GM19351 (cell line): ENCODE data around the gene TRAPPC10.

Source experiments
- ATAC-seq: cut with Tn5 transposase; IDR thresholded peaks from one replicate; pipeline ENCODE4 v1.9.1; 2021; ENCODE audit warnings: mild to moderate bottlenecking, moderate library complexity; ENCODE audit not compliant: unreplicated experiment

Gene TRAPPC10

DNA sequence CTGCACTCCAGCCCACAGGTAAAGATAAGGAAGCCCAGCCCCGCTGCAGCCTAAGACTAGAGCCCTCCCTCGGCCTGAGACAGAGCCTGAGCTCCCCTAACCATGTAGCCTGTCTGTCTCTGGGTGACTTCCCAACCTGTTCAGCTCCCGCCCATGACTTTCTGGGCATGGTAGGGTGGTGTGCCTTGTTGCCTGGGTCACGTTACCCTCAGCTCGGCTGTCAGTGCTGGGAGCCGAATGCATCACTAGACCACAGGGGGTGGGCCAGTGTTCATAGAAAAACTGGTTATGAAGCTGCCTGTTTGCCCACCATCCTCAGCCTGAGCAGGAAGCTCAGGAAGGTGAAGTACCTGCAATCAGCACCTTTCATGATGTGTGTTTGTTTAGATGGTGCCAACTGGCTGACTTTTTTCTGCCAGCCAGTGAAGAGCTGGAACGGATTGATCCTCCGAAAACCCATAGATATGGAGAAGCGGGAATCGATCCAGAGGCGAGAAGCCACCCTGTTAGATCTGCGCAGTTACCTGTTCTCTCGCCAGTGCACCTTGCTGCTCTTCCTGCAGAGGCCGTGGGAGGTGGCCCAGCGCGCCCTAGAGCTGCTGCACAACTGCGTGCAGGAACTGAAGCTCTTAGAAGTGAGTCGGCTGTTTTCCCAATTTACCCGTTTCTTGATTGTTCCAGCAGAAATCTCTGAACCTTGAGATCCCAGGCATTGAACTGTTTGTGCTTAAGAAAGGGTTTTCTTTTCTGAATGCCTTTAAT, 51.2 kb downstream of the TRAPPC10 start:
- ATAC-seq, result no peak

DNA sequence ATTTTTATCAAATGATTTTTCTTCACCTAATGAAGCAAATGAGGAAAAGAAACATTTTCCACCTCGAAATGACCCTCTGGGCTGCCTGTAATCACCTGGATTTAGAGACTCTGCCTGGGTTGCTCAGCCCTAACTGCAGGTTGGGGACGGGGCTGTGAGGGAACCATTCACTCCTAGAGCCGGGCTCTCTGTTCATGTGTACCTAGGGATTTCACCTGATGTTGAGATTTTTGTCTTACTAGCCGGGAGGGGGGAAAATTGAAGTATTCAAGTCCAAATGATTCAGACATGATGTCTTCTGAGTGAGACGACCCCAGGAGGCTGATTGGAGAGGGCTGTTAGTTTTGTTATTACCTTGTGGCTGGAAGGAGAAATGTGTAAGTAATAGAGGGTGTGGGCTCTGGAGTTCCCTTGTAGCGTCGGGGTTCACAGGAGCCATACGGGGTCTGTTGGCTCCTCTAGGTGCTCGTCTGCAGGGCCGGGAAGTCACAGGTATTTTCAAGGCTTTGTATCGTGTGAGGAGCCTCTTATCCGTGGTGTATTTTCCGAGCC, 52.8 kb downstream of the TRAPPC10 start:
- no peak for ATAC-seq

DNA sequence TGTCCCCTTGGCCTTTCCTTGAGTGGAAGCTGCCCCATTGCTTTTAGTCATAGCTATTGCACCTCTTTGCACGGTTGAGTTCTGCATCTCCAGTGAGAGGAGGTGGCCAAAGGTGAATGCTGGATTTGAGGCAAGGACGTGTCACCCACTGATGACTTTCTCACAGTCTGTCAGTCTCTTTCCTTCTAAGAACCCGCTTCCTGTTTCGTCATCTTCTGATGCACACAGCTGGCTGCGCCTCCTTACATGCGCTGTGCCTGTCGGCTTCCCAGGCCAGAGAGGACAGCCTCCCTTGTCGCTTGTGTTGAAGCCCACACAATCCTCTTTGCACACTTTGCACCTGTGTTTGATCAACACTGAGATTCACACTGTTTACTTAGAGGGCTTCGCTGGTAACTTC, 53.3 kb downstream of the TRAPPC10 start:
- ATAC-seq, result no peak

DNA sequence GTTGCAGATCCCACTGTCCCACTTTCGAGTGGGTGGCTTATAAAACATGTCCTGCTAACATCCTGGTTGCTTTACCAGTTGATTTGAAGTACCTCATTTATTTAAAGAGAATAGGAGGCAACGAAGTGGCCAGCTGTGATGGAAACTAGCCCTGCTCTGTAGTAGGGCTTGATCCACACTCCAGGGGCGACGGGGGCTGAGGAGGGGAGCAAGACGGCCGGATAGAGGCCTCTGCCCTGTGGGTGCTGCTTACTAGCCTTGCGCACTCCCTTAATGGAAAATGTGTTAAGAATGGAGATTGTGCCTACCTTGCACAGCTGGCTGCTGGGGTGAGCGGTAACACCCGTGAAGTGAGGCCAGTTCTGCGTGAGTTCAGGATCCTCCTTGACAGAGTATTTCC, 54.0 kb downstream of the TRAPPC10 start:
- no peak for ATAC-seq

DNA sequence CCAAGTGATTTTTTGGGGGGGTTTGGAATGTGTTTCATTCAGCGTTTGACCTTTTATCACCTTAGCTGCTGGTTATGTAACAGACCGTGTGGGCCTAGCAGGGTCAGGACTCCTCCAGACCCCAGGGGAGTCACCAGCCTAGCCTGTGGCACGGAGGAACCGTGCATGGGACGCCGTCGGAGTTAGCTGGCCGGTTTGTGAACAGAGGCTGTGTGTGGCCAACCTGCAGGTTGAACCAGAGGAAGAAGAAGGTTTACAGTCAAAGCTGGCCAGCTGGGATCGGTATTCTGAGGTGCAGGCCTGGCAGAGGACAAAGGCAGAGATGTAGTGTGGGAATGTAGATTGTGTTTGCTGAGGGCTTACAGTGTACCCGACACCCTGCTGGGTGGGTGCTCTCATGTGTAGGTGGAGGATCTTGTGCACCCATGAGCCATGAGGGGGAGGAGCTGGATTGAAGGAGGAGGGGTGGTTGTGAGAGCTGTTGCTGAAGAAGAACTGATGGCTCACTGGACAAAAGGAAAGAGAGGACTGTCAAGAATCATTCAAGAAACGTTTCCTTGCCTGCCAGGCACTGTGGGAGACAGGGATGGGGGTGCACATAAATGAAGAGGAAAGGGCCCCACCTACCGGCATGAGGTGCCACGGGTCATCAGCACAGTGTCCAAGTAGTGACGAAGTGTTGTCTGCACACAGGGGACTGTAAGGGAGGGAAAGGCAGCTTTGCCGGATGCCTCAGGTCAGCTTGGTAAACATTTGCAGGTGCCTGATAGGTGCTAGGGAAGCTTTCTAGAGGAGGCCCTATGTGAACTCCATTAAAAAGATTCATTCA, 55.1 kb downstream of the TRAPPC10 start:
- no peak for ATAC-seq

DNA sequence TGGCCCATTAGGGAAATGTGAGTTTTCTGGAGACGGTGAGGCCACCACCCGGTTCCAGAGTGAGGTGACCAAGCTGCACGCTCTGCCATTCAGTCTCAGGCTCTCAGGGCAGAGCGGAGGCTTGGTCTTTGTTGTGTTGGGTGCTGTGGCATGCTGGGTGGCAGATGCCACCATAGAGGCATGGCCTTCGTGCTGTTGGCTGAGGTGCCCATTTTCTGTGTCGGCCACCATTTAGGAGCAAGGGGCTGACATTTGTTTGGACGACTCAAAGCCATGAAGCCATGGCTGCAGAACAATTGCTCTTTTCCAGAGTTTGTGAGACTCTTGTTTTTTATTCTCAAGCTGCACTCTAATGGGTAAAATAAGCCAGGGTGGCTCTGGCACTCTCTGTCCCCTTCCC, 58.3 kb downstream of the TRAPPC10 start:
- no peak for ATAC-seq

DNA sequence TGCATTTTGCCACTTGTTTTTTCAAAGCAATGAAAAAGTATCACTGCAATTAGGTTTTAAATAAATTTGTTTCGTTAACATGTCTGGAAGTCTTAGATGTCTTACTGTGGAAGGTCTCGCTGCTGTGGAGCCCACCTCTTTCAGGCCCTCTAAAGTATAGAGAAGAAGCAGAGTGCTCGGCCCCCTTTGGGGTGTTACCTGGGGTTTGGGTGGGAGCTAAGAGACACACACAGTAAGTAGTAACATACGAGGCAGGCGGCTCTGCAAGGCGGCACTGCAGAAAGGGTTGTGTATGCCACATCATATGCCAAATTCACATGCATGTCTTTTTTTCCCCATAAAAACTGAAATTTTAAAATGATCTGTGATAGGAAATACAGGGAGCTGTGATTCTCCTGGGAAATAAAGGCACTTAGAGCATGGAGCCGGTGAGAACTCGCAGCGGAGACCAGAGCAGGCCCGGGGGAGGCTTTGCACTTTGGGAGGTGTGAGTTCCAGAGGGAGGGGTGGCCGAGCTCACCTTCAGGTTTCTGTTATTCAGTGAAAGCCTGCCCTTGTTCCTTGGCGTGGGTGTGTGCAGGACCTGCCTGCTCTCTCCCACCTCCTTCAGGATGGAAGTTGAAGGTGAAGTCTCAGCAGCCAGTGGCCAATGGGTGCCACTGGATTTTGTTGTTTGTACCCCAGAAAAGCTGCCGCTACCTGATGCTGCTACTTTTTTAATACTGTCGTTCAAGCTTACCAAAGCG, 59.4 kb downstream of the TRAPPC10 start:
- ATAC-seq, result no peak

DNA sequence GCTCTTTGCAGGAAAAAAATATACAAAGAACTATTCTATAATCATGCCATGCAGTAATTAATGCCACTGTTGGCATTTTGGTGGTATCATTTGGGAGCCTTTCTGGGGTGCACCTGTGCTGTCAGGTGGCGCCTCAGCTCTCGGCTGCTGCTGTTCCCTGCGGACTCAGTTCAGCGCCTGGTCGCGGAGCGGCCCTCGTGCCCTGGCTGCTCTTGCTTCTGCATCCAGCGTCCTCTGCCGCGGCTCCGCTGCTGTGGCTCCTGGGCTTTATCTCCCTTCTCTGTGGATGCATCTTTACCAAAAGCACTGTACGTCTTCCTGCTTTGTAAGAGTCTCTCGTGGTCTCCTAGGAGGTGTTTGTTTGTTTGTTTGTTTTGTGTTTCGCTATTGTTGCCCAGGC, 60.0 kb downstream of the TRAPPC10 start:
- ATAC-seq, result no peak

DNA sequence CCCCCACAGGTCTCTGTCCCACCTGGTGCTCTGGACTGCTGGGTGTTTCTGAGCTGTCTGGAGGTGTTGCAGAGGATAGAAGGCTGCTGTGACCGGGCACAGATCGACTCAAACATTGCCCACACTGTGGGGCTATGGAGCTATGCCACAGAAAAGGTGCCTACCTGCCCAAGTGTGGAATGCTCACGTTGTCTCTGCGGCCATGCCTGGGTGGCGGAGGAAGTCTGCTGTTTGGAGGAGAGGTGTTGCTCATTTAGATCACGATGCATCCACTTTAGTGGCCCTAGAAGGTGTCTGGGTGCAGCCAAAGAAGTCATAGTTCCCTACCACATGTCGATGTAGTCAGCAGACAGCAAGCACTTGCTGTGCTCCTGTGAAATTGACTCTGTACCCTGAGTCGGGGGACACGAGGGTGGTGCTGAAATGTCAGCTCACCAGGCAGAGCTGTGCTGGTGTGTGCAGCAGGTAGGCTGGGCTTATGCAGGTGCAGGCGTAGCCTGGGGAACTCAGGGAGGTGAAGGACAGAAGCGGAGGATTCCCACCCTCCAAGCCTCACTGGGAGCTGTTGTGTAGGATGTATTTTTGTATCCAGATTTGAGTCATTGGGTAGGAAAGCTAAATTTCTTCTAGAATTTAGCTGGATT, 62.3 kb downstream of the TRAPPC10 start:
- ATAC-seq, result no peak

DNA sequence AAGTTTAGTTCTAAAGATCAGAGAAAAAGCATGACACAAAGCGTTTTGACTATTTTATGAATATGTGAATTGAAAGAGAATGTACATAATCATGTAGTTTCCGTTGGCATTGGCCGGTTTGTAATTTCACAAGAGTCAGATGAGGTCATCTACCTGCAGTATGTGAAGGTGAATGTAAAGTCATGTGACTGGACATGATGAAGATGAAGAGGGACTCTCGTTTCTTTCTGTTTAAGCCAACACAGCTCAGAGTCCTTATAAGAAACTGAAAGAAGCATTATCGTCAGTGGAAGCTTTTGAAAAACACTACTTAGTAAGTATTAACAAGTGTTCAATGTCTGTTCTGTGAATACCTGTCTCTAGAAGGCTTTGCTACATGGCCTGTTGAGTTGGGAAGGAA, 64.2 kb downstream of the TRAPPC10 start:
- ATAC-seq, result no peak

DNA sequence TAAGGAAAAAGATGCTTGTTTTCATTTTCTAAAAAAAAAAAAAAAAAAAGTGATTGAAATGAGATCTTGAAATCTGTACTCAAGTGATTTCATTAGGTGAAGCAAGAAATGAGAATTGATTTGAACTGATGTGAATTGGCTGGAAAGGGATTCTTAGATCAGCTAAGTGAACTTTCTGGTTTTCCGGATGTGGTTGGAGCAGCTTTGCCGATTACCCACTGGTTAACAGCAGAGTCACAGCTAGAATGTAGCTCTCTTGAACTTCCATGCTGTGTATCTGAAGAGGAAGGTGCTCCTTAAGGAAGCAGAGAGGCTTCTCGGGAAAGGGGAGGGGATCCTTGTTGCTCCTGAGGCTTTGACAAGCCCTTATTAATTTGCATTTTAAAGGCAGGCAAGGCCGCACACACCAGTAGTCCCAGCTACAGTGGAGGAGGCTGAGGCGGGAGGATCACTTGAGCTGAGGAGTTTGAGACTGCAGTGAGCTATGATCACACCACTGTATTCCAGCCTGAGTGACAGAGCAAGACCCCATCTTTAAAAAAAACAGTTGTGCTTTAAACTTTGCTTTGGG, 66.4 kb downstream of the TRAPPC10 start:
- no peak for ATAC-seq

DNA sequence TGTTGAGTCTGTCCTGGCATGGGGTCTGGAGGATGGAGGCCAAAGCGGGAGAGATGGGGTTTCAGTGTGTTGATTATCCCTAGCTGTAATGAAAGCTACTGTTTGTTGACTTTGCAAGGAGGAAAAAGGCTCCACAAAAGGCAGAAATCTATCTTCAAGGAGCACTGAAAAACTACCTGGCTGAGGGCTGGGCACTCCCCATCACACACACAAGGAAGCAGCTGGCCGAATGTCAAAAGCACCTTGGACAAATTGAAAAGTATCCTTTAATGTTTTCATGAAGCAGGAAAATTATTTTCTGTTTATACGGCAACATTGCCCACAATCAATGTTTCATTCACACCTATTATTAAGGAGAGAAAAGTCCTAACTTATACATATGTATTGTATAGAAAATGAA, 67.3 kb downstream of the TRAPPC10 start:
- ATAC-seq, result no peak

DNA sequence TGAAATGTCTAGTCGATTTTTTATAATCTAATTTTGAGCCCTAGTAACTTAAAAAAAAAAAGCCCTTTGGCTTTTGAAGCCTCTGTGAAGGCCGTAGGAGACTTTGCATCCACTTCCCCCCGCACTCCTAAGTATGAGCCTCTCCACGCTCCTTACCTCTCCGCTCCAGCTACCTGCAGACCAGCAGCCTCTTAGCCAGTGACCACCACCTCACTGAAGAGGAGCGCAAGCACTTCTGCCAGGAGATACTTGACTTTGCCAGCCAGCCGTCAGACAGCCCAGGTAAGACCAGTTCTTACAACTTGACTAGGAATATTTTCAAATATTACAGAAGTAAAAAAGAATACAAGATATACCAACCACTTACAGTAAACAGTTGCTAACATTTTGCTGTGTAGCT, 67.7 kb downstream of the TRAPPC10 start:
- ATAC-seq, result no peak

DNA sequence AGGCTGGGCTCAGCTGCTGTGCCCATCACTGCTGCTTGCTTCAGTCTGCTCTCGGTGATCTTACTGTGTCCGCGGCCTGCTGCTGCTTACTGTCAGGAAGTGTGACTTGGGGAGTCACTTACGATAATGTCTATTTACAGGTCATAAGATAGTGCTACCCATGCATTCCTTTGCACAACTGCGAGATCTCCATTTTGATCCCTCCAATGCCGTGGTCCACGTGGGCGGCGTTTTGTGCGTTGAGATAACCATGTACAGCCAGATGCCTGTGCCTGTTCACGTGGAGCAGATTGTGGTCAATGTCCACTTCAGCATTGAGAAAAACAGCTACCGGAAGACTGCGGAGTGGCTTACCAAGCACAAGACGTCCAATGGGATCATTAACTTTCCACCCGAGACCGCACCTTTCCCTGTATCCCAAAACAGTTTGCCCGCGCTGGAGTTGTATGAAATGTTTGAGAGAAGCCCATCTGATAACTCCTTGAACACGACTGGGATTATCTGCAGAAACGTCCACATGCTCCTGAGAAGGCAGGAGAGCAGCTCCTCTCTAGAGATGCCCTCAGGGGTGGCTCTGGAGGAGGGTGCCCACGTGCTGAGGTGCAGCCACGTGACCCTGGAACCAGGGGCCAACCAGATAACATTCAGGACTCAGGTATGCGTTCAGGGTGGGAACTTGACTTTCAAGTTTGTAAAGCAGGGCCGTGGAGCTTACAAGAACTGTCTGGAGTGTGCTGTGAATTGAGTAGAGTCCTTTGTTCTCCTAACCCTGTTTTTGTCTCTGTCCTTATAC, 70.7 kb downstream of the TRAPPC10 start:
- no peak for ATAC-seq

DNA sequence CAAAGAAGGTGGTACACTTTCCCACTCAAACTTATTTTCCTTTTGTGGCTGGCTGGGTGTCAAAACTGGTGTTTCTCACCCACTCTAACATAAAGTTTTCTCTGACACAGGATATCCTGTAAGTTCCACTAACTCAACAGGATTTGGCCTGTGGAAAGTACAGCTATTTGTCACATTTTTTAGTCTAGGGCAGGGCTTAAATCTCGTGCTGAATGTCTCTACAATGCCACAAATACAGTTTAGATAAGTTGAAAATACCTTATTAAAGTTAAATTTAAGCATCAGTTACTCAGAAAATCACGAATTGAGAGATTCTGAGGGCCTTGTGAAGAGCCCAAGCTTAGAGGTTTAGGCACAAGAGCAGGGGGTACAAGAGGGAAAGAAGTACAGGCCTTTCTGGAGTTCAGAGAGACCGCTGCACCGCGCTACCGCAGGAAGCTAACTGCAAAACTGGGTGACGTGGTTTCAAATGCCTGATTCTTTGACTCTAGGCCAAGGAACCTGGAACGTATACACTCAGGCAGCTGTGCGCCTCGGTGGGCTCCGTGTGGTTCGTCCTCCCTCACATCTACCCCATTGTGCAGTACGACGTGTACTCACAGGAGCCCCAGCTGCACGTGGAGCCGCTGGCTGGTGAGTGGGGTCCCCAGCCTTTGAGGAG, 71.7 kb downstream of the TRAPPC10 start:
- ATAC-seq, result no peak

DNA sequence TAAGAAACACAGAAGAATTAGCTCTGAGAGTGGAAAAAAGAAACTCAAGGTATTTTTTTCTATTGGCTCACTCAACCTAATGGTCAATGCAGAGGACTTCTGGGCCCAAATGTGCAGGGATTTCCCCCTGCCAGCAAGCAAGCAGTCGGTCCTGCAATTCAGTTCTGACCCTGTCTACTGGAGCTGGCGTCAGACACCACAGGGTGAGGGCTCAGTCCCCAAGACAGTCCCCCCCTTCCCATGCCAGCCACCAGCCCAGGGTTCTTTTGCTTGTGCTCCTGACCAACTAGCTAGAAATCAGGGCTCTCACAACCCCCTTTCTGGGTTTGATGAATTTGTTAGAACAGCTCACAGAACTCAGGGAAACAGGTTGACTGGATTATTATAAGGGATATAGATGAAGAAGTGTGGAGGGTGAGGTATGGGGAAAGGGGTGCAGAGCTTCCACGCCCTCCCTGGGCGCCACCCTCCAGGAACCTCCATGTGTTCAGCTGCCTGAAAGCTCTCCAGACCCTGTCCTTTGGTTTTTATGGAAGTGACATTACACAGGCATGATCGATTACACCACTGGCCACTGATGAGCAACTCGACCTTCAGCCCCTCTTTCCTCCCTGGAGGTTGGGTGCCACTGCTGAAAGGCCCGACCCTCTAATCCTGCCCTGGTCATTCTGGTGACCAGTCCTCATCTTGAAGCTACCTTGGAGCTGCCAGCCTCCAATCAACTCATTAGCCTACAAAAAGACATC, 72.6 kb downstream of the TRAPPC10 start:
- ATAC-seq, result no peak

DNA sequence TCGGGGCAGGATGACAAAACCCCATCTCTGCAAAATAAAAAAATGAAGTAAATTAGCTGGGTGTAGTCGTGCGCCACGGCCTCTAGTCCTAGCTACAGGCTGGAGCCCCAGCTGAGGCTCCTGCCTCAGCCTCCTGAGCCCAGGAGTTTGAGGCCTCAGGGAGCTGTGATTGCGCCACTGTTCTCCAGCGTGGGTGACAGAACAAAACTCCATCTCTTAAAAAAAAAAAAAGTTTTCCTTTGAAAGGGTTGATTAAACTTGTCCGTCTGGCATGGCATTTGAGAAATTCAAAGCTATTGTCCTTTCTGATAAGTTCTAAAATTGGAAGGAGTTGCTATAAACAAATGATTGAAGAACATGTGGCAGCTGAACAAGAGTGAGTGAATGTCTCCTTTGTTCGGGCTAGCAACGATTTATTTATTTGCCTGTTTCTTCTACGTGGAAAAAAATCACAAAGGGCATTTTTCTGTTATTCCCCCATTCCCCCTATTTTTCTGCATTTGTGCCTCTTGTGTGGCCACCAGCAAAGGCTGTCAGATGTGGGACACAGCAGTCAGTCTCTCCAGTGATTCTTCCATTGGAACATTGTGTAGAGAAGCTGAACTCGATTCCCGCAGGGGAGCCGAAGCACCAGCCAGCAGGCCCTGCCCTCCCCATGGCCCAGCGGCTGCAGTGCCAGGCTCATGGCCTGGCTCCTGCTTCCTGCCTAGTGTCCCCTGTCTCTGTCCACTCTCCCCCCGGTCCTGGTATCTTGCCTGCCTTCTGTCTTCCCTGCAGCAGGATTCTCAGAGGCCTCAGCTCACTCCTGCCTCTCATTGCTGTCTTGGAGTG, 73.6 kb downstream of the TRAPPC10 start:
- ATAC-seq, result no peak
